GM18511 (cell line): Measurements from ENCODE around the gene NMT2.
"Not testable (repeated sequence)": the region's sequence is repeated elsewhere in the genome, so short reads cannot be mapped to it uniquely, and the experiment has no call there.

Experiments used
- ATAC-seq: cut with Tn5 transposase; IDR thresholded peaks from one replicate; pipeline ENCODE4 v1.9.1; 2021; ENCODE audit warnings: mild to moderate bottlenecking, moderate library complexity; ENCODE audit not compliant: unreplicated experiment

NMT2 gene

GRCh38 chr10:15168291-15168785 lies at the start of gene NMT2:
Gene NMT2, minus strand, starts transcription at chr10:15168693. Its CDS starts 81 bp downstream, at chr10:15168612.
- ATAC-seq = peak; percentile 90

DNA sequence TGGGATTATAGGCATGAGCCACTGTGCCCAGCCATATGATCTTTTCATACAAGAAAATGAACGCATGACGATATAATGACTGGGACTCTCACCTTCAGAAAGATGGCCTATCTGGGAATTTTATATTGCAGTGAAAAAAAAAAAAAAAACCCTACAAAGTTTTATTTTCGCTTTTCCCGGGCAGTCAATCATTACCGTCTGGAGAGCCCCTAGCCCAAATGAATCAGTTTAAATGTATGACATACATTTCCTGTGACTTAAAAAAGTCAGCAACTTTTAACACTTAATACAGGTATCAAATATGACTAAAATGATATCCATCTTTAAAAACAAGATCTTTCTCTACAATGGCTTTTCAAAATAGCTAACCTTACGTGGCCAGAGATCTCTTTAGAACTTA lies 48.2 kb upstream of the NMT2 start:
- no peak for ATAC-seq

GRCh38 chr10:15214237-15214636 lies 45.7 kb upstream of the NMT2 start:
- ATAC-seq = no peak

- ATAC-seq = no peak
These were observed 45.0 kb upstream of the NMT2 start for GRCh38 chr10:15213461-15213861.

- no peak for ATAC-seq
These were observed 43.0 kb upstream of the NMT2 start for GRCh38 chr10:15211464-15211979.

DNA sequence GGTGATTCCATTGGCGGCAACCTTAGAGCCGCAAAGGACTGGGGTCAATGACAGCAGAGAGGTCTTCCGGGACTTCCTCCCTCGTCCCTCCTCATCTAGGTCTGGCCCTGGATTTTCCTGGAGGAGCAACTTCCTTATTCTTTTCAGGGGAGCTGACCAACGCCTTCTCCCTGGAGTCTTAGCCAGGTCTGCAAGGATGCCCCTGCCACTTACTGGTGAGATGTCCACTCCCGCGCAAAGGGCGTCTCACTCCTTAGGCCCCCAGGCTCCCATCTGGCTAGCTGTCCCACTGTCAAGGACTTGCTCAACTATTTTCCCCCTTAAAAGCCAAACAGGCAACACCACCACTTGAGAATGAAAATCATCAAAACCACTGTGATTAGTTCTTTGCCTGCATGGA lies 42.0 kb upstream of the NMT2 start:
- no peak for ATAC-seq

DNA sequence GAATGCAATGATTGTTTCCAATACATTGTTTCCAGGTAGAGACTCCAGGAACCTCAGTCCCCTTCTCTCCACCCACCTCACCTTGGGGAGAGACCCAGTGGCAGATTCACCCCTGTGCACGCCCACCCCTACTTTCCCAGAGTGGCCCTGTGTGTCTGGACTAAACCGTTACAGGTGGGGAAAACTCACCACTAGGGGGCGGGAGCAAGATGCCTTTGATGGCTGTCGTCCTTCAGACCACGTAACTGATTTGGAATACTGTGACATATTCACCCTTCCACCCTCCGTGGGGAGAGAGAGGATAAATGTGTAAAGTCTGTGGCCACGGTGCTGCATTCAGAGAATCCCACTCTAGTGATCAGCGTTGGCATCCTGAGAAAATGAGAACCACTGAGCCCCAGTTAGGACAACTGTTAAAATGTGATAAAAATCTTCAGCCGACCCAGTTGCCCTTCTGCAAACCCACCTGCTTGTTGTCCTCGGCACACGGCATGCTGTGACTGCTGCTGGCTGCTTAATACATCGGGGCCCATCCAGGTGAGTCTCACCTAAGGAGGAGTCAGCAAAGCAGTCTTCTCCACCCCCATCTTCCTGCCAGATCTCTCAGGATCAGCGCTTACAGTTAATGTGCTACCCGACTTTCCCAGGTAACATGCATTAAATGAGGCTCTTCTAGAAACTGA lies 41.5 kb upstream of the NMT2 start:
- ATAC-seq = peak; percentile 75

DNA sequence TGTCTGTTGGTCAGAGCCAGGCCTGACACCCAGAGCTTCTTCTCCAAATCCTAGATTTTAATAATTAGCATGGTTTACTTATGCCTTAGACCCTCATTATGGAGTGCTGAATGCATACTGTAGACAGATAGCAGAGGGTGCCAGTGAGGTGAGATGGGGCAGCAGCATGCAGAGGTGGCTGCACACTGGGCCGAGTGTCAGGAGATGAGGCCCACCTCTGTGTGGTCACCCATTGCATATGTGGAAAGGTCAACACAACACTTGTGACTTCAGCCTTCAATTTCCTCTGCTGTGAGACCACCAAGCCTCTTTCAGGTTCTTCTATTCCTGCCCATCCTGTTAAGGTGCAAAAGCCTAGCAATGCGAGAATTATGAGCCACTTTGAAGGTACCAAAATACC lies 39.7 kb upstream of the NMT2 start:
- ATAC-seq = no peak

DNA sequence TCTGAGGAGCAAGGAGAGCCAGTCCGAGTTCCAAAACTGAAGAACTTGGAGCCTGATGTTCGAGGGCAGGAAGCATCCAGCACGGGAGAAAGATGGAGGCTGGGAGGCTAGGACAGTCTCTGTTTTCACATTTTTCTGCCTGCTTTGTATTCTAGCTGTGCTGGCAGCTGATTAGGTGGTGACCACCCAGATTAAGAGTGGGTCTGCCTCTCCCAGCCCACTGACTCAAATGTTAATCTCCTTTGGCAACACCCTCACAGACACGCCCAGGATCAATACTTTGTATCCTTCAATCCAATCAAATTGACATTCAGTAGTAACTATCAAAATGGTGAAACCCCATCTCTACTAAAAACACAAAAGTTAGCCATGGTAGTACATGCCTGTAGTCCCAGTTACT lies 38.9 kb upstream of the NMT2 start:
- ATAC-seq = not testable (repeated sequence)

- ATAC-seq = no peak
These were observed 34.1 kb upstream of the NMT2 start for GRCh38 chr10:15202639-15203038.

GRCh38 chr10:15202301-15202621 lies 33.8 kb upstream of the NMT2 start:
- not testable (repeated sequence) for ATAC-seq

DNA sequence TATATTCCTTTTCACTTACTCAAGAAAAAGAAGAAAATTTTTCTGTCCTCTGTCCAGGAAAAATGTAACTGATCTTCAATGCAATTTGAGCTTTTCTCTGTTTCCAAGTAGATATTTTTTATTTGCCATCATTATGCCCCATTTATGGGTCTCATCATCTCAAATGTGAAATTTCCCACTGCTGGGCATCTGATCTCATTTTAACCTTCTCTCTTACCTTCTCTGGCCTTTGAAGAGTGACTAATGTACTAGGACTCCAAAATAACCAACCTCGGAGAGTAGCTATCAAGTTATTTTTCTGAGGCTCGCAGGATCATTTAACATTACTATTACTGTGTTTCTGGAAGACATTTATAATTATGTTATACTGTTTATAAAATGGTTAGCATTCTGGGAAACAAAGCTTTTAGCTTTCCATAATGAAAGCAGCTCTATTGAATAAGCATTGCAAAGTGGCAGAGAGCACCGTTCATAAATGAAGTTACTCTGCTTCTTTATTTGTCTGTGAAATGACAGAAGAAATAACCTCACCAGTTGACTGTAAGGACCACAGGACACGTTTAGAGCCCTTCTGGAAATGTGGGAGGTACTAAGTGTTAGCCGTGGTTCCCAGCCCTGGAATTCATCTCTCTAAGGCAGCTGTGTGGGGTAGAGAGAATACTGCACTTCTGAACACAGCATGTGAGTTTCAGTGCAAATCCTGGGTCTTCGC lies 33.3 kb upstream of the NMT2 start:
- no peak for ATAC-seq

GRCh38 chr10:15200626-15201025 lies 32.1 kb upstream of the NMT2 start:
- no peak for ATAC-seq

DNA sequence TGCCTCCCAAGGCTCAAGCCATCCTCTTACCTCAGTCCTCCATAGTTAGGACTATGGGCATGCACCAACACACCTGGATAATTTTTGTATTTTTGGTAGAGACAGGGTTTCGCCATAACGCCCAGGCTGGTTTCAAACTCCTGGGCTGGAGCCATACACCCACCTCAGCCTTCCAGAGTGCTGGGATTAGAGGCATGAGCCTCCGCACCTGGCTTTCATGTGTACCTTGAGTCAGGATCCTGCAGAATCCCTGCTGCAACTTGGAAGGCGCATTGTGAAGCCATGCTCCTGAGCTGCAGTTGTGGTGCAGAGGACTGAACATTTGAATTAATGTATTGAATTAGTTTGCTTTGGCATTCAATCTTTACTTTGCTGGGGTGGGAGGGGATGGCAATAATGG lies 29.4 kb upstream of the NMT2 start:
- no peak for ATAC-seq

DNA sequence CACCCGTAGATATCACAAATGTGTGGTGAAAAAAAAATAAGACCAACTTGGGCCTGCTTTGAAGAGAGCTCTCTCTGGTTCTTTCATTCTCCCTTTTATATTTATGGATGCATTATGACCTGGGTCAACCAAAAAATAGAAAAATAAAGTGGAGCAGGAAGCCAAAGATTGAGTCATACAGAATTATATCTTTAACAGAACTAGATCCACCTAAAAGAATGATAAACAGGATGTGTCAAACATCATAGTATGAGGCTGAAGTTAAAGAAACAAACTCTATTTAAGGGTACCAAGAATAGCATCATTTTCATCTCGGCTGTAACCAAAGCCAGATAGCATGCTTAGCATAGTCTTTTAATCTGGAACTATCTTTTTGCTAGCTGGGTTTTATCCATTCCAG lies 28.8 kb upstream of the NMT2 start:
- ATAC-seq = no peak

GRCh38 chr10:15196021-15196834 lies 27.7 kb upstream of the NMT2 start:
- peak; percentile 88 for ATAC-seq

GRCh38 chr10:15189133-15189885 lies 20.8 kb upstream of the NMT2 start:
- ATAC-seq = peak; percentile 71

DNA sequence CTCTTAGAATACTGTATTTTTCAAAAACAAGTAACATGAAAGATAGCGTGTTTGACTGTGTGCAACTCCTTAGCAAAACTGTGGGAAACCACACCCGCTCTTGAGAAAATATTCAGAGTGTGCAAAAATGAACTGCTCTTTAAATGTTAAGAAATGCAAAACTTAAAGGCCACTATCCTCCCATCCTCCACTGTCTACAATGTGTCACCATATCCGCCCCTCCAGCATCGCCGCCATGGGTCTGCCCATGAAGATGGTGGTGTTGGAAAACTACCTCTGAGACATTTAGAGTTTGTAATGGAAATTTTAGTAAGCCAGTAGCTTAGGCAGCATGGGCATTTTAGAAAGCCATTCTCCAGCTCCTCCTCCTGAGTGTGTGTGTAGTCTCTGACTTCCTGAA lies 20.1 kb upstream of the NMT2 start:
- ATAC-seq = no peak

- no peak for ATAC-seq
These were observed 15.4 kb upstream of the NMT2 start for GRCh38 chr10:15183689-15184481.
